Activated CD8-positive, alpha-beta memory T cell treated with anti-CD3 and anti-CD28 coated beads, Interleukin-2, amount 50 U/mL, for 1 hour (primary cell): Measurements from ENCODE around the gene NCSTN.

ENCODE experiments used
- DNase-seq: peaks from one replicate; pipeline ENCODE4 v3.0.0-alpha.2; 2020; ENCODE audit errors: extremely low read depth

The NCSTN gene

GRCh38 chr1:160352555-160352954 is 9.4 kb downstream of the NCSTN start:
- DNase-seq, result no peak

DNA sequence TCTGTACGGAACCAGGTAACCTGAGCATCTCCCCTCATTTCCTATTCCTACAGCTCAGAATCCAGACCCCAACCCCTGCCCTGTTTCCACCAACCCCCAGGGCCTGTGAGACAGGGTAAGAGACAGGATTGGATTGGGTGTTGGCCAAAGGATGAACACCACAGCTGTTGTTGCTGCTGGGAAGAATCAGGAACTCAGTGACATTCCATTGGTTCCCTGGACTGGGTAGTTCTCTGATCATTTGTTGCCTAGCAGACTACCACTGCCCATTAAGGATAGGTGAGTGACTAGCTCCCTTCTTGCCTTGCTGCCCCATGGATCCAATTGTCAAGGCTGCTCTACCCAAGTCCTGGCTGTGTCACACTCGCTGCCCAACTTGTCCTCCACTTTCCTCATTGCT is 10.0 kb downstream of the NCSTN start:
- no peak for DNase-seq

- DNase-seq, result no peak
These were observed 11.3 kb downstream of the NCSTN start for GRCh38 chr1:160354388-160354985.

DNA sequence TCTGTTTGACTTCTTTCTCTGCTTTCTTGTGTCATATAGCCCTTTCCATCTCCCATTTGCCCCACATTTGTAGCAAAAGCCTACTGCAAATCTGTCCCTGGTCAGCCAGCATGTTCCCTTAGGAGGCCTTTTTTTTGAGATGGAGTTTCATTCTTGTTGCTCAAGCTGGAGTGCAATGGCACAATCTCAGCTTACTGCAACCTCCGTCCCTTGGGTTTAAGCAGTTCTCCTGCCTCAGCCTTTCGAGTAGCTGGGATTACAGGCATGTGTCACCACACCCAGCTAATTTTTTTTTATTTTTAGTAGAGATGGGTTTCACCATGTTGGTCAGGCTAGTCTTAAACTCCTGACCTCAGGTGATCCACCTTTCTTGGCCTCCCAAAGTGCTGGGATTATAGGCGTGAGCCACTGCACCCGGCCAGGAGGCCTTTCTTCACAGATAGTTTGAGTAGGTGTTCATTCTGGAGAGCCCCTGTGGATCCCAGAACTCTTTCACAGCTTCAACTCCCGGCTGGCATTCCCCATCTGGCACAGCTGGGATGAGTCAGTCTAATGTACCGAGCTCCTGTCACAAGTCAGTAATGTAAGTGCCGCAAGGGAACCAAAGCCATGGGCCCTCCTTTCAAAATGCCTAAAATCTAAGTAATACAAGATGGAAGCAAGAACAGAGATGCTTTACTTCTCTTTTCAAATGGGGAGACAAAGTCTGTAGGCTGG is 14.3 kb downstream of the NCSTN start:
- no peak for DNase-seq

DNA sequence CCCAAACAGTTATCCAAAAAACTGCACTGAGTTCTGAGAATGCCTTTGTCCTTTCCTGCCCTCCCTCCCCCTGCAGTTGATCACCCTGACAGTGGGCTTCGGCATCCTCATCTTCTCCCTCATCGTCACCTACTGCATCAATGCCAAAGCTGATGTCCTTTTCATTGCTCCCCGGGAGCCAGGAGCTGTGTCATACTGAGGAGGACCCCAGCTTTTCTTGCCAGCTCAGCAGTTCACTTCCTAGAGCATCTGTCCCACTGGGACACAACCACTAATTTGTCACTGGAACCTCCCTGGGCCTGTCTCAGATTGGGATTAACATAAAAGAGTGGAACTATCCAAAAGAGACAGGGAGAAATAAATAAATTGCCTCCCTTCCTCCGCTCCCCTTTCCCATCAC is 14.9 kb downstream of the NCSTN start:
- DNase-seq, result no peak

DNA sequence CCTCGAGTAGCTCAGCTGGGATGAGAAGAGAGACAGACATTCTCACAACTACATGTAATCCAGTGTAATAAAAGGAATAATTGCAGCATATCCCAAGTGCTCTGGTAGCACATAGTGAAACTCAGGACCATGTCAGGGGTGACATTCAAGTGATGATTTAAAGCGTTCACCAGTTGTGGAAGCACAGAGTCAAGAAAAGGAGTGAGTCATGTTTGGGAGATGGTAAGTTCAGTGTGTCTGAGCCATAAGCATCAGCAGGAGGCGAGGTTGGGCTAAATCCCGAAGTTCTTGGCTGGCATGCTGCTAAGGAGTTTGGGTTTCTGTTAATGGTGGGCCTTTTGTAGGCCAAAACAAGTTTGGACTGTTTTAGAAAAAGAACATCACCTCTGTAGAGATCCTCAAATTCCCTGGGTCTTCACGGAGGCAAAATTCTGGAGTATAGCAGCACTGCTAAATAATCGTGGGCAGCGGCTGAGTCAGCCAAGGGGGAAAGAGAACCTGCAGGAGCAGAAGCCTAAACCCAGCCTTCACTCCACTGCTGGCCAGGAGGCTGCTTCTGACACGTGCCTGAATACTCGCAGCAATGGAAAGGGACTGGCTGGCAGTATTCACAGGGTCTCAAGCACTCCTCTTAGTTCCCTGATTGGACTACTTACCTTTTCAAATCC is 16.5 kb downstream of the NCSTN start:
- no peak for DNase-seq

- no peak for DNase-seq
These were observed 17.1 kb downstream of the NCSTN start for GRCh38 chr1:160360227-160360695.

GRCh38 chr1:160361199-160361598 is 18.0 kb downstream of the NCSTN start:
- DNase-seq, result no peak

- DNase-seq, result no peak
These were observed 18.6 kb downstream of the NCSTN start for GRCh38 chr1:160361814-160362167.

DNA sequence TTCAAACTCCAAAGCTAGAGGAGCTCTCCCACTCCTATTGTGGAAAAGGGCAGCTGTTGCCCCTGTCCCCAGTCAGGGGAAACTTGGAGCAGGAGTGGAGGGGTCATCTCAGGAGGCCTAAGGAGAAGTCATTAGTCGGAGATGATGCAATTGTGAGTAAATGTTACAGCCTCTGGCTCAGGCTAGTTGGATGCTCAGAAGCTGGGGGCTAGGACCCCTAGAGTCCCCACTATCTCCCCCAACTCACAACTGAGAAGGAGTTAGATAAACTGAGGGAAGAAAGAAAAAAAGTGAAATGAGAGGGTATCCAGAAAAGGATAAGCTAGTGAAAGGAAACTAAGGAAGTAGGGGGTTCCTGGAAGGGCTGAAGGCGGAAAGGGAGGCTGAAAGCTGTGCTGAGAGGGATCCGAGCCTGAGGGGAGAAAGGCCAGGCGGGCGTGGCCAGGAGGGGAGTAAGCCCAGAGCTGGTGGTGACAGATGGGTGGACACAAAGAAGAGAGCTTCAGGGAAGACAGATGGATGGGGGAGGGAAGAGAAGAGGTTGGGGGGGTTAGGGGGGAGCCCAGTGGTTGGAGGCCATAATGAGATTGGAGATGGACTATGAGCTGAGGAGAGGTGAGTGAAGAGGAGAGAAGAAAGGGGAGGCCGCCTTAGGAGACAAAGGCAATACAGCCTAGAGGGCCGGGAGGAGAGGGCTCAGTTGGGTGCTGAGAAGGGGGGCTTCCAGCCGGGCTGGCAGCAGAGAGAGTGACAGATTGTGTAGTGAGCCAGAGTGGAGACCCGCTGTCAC is 19.2 kb downstream of the NCSTN start:
- no peak for DNase-seq

GRCh38 chr1:160363010-160363409 is 19.8 kb downstream of the NCSTN start:
- DNase-seq, result no peak

DNA sequence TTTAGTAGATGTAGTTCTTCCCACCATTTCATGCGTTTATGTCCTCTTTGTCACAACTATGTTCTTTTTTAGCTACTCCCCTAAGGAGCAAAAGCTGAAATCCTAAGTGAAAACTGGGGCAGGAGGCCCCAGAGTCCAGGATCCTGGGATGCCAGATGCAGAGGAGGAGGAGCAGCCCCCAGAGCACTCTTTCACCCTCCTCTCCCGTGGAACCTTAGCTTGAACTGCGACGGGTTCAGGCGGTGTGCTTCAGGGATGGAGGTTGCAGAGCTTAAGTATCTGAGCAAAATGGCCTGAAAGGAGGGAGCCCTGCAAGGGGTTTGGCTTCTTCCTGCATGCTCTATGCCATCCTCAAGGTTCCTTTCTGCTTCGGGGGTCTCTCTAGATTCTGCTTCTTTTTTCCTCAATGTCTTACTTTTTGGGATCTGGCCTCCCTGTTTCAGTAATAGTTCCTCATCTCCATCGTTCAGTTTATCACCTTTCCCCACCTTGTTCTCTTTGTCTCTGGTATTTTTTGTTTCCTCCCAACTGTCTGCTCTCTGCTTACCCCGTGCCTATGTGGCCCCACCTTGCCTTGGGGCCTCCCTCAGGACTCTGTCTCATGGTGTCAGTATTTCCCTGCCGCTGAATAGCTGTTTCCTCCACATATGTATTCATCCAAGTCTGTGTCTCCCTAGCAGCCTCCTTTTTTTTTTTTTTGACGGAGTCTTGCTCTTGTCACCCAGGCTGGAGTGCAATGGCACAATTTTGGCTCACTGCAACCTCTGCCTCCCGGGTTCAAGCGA is 21.0 kb downstream of the NCSTN start:
- no peak for DNase-seq

GRCh38 chr1:160365325-160365724 is 22.1 kb downstream of the NCSTN start:
- no peak for DNase-seq

DNA sequence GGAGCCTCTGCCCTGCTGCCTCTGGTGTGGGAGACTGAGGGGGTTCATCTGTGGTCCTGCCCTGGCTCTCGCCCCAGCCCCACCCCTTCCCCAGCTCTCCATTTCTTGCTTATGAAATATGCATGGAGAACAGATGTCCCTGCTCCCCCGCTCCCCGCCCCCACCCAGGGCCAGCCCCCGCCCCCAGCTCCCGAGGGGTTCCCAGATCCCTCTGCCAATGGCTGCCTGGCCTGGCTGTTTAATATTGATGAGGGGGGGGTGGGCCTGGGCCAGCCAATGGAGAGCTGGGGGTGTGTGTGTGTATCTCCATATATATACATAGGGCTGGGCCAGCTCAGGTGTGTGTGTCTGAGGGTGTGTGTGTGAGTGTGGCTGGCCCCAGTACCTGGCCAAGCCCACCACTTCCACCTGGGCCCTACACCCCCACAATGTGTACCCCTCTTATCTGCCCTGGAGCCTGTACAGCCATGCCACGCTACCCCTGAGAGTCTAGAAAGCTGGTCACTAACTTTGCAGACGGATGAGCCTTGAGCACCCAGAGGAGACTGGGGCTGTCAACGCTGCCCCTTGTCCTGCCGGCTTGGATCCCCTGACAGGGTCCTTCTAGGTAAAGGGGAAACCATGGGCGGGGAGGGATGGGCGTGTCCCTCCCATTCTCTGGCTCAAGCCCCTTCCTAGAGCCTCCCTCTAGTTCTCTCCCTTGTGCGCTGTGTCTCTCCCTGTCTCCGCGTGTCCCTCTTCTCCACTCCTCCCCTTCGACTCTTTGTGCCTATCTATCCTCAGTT is 23.7 kb downstream of the NCSTN start, which contains the start of gene NHLH1:
Gene NHLH1 (plus strand): TSS at position 341 of the 785 bp plus-strand sequence. CDS start 3,661 bp downstream, outside the sequence.
- DNase-seq, result no peak

GRCh38 chr1:160367516-160367900 is 24.3 kb downstream of the NCSTN start:
- DNase-seq, result no peak

DNA sequence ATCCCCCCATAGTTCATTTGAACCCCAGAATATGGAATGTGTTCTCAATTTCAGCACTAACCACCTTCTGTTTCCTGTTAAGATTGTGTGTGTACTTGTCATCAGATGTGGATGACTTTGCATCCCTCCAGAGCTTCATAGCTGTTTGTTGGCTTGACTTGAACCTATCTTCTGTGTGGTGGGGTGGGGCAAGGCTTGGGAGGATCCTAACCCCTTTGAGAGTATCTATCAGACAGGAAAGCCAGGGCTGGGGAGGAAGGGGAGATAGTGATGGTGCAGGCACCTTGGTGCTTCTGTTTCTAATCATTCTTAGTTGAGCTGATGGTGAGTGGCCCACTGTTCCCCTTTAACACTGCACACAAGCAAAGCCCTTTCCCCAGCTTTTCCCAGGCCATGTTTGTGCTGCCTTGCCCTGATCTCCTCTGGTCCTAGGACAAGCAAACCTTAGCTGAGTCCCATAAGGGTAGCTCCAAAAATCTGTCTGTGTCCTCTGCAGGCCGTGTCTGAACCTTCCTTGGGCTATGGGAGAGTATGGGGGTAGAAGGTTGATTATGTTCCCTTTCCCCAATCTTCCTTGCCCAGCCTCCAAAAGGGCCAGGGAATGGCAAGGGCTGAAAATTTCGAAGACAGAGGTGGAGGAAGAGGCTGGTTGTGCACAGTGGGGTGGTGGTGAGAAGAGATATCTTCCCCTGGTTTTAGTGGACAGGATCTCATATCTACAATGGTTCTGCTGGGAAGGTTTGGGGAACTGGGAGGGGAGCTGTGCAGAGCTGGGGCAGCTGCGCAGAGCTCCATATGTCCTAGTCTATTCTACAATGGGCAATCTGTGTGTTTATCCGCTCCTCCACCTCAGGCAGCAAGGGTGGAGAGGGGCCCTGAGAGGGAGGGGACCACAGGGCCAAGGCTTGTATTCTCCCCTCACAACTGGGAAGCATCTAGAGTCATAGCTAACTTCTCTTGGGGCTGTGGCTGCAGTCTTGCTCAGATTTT is 25.0 kb downstream of the NCSTN start:
- DNase-seq, result no peak

DNA sequence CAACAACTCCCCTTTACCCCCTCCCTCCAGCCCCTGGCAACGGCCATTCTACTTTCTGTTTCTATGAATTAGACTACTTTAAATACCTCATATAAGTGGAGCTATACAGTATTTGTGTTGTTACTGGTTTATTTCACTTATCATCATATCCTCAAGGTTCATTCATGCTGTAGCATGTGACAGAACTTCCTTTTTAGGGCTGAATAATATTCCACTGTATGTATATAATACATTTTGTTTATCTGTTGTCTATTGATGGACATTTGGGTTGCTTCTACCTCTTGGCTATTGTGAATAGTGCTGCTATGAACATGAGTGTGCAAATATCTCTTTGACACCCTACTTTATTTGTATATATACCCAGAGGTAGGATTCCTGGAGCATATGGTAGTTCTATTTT is 25.9 kb downstream of the NCSTN start:
- no peak for DNase-seq

- no peak for DNase-seq
These were observed 27.6 kb downstream of the NCSTN start for GRCh38 chr1:160370561-160371345.

DNA sequence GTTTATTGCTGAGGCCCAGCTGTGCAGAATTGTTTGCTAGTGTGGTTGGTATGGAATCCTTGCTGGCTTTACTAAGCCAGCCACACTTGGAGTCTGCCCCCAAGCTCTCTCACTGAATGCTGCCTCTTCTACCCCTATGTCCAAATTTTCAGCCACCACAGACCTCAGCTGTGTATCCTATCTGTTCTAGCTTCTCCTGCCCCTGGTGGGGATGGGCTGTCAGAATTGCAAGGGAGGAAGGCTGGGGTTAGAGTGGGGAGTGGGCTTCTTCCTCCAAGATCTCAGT is 28.1 kb downstream of the NCSTN start:
- DNase-seq, result no peak
